ENCODE results near the gene MVB12B.
A peak's percentile ranks its signal among the peaks of the same experiment; 100 is the strongest.

MVB12B gene

GRCh38 chr9:126389992-126390391 lies 63.4 kb downstream of the MVB12B start:
- no peak for DNase-seq

GRCh38 chr9:126390923-126391322 lies 64.3 kb downstream of the MVB12B start:
- Histone ChIP-seq H3K4me3 (no peak overlapping the region), H3K36me3 (peaks cover 12 to 22% (median 14%) of the 10 kb centered on the region in 3 donors), H3K27ac (no peak overlapping the region), H3K4me1 (peaks cover 0 to 21% (median 11%) of the 10 kb centered on the region in 4 donors), H3K9me3 (no peaks in the 10 kb centered on the region), H3K27me3 (no peaks in the 10 kb centered on the region)
- no peak for DNase-seq
- intact Hi-C loops (cut with DNase I; ENCODE audit: low total_unique reads): no loop called here
- TF ChIP-seq CTCF (IDR thresholded peaks at IDR 0.05): no peak

More at GRCh38 chr9:126389992-126390391, 63.4 kb downstream of the MVB12B start:
- intact Hi-C loops (cut with DNase I; ENCODE audit: low total_unique reads): no loop called here
- no peak overlapping the region for H3K27ac ChIP-seq
- H3K9me3 ChIP-seq: no peaks in the 10 kb centered on the region
- peaks cover 7 to 24% (median 10%) of the 10 kb centered on the region in 3 donors for H3K36me3 ChIP-seq
- TF ChIP-seq CTCF (IDR thresholded peaks at IDR 0.05): no peak
- no peak overlapping the region for H3K4me3 ChIP-seq
- no peaks in the 10 kb centered on the region for H3K27me3 ChIP-seq
- H3K4me1 ChIP-seq: peaks cover 0 to 21% (median 11%) of the 10 kb centered on the region in 4 donors

- Histone ChIP-seq H3K27me3 (no peaks in the 10 kb centered on the region), H3K4me3 (no peak overlapping the region), H3K4me1 (peaks cover 0 to 21% (median 11%) of the 10 kb centered on the region in 4 donors), H3K9me3 (no peaks in the 10 kb centered on the region), H3K36me3 (peaks cover 9 to 25% (median 15%) of the 10 kb centered on the region in 3 donors), H3K27ac (peak overlapping the region; percentile 49 to 59)
- intact Hi-C loops (cut with DNase I; ENCODE audit: low total_unique reads): no loop called here
- no peak for DNase-seq
- no peak for TF ChIP-seq CTCF (IDR thresholded peaks at IDR 0.05)
These were observed 65.4 kb downstream of the MVB12B start for GRCh38 chr9:126391713-126392661.

GRCh38 chr9:126392662-126393371 lies 66.2 kb downstream of the MVB12B start:
- peak overlapping the region; percentile 49 to 59 for H3K27ac ChIP-seq
- peaks cover 0 to 21% (median 11%) of the 10 kb centered on the region in 4 donors for H3K4me1 ChIP-seq
- no peak for TF ChIP-seq CTCF (IDR thresholded peaks at IDR 0.05)
- peaks cover 5 to 27% (median 13%) of the 10 kb centered on the region in 3 donors for H3K36me3 ChIP-seq
- intact Hi-C loops (cut with DNase I; ENCODE audit: low total_unique reads): no loop called here
- peak; percentile 59 to 68 for DNase-seq
- no peaks in the 10 kb centered on the region for H3K27me3 ChIP-seq
- H3K4me3 ChIP-seq: no peak overlapping the region
- H3K9me3 ChIP-seq: no peaks in the 10 kb centered on the region

GRCh38 chr9:126393876-126394275 lies 67.2 kb downstream of the MVB12B start:
- peaks cover 0 to 21% (median 13%) of the 10 kb centered on the region in 4 donors for H3K4me1 ChIP-seq
- DNase-seq: no peak
- no peak overlapping the region for H3K4me3 ChIP-seq
- peaks cover 5 to 27% (median 8%) of the 10 kb centered on the region in 3 donors for H3K36me3 ChIP-seq
- TF ChIP-seq CTCF (IDR thresholded peaks at IDR 0.05): no peak
- no peaks in the 10 kb centered on the region for H3K27me3 ChIP-seq
- intact Hi-C loops (cut with DNase I; ENCODE audit: low total_unique reads): no loop called here
- H3K9me3 ChIP-seq: no peaks in the 10 kb centered on the region
- H3K27ac ChIP-seq: no peak overlapping the region
